Measurements from ENCODE around the gene TRIOBP. TPM values are rescaled to one million over a fixed set of nuclear protein-coding genes. Genes with fewer than 3 reads are reported as not detected.

Gene TRIOBP
- total RNA-seq, 1 donor from 2014 or later = 105 TPM

- DNase-seq (ENCODE audit: low read depth, low spot score) = no peak
Measured at GRCh38 chr22:37803639-37804351, 106.9 kb downstream of the TRIOBP start.

GRCh38 chr22:37804352-37804880 lies 107.6 kb downstream of the TRIOBP start:
- no peak for DNase-seq (ENCODE audit: low read depth, low spot score)

GRCh38 chr22:37804881-37805809 lies 108.3 kb downstream of the TRIOBP start:
- peak; percentile 54 for DNase-seq (ENCODE audit: low read depth, low spot score)

GRCh38 chr22:37805810-37806277 lies 109.0 kb downstream of the TRIOBP start:
- DNase-seq (ENCODE audit: low read depth, low spot score) = no peak

- DNase-seq (ENCODE audit: low read depth, low spot score) = no peak
Measured at GRCh38 chr22:37806409-37807333, 109.8 kb downstream of the TRIOBP start.

- DNase-seq (ENCODE audit: low read depth, low spot score) = peak; percentile 86
Measured at GRCh38 chr22:37807410-37808293, 110.8 kb downstream of the TRIOBP start, which contains the start of gene GCAT. GCAT (plus strand) TSS chr22:37807934; CDS start chr22:37807968, 34 bp downstream.

GRCh38 chr22:37808294-37808657 lies 111.4 kb downstream of the TRIOBP start:
- no peak for DNase-seq (ENCODE audit: low read depth, low spot score)

GRCh38 chr22:37809672-37810333 lies 113.0 kb downstream of the TRIOBP start:
- DNase-seq (ENCODE audit: low read depth, low spot score) = no peak

GRCh38 chr22:37811867-37812266 lies 115.0 kb downstream of the TRIOBP start:
- no peak for DNase-seq (ENCODE audit: low read depth, low spot score)

- no peak for DNase-seq (ENCODE audit: low read depth, low spot score)
Measured at GRCh38 chr22:37812869-37813678, 116.2 kb downstream of the TRIOBP start.

- DNase-seq (ENCODE audit: low read depth, low spot score) = no peak
Measured at GRCh38 chr22:37815593-37815992, 118.7 kb downstream of the TRIOBP start.

GRCh38 chr22:37816543-37817180 lies 119.8 kb downstream of the TRIOBP start:
- no peak for DNase-seq (ENCODE audit: low read depth, low spot score)

- DNase-seq (ENCODE audit: low read depth, low spot score) = peak; percentile 33
Measured at GRCh38 chr22:37817705-37818408, 121.0 kb downstream of the TRIOBP start.

- DNase-seq (ENCODE audit: low read depth, low spot score) = no peak
Measured at GRCh38 chr22:37818409-37819104, 121.7 kb downstream of the TRIOBP start.

- DNase-seq (ENCODE audit: low read depth, low spot score) = no peak
Measured at GRCh38 chr22:37819105-37819433, 122.2 kb downstream of the TRIOBP start.

GRCh38 chr22:37820350-37820749 lies 123.5 kb downstream of the TRIOBP start:
- DNase-seq (ENCODE audit: low read depth, low spot score) = no peak
